CD4-positive, alpha-beta memory T cell (primary cell): ENCODE results near the gene CCNG1. TPM values are rescaled to one million over a fixed set of nuclear protein-coding genes. Genes with fewer than 3 reads are reported as not detected.

ENCODE experiments used
- CTCF ChIA-PET: fragments of 350-600 bp; sonication (Branson Sonifier 250); formaldehyde crosslinking; loops from one replicate; lab custom pipeline; 2021; ENCODE audit warnings: inconsistent platforms; ENCODE audit not compliant: partially characterized antibody; lab: Charles Lee
- POLR2A ChIA-PET: fragments of 350-600 bp; sonication (Branson Sonifier 250); formaldehyde crosslinking; loops from one replicate; lab custom pipeline; 2021; ENCODE audit not compliant: partially characterized antibody; lab: Charles Lee
- DNase-seq, 5 donors: peaks; one replicate each; pipeline versions ENCODE4 v3.0.0 to v3.0.0-alpha.2; 2020 to 2022; ENCODE audit warnings: mixed read lengths in 1 of 5
- H3K27ac ChIP-seq: one replicate; pipeline ENCODE4 v1.7.0; 2013; ENCODE audit warnings: low read depth, low read length
- H3K27me3 ChIP-seq: 2 replicates; pipeline ENCODE4 v1.7.0; 2013; ENCODE audit warnings: mild to moderate bottlenecking, low read length, moderate library complexity; ENCODE audit not compliant: insufficient read depth
- H3K36me3 ChIP-seq: 2 replicates; pipeline ENCODE4 v1.7.0; 2013; ENCODE audit warnings: mild to moderate bottlenecking, low read length, moderate library complexity; ENCODE audit not compliant: insufficient read depth
- H3K4me1 ChIP-seq: 2 replicates; pipeline ENCODE4 v1.7.0; 2013; ENCODE audit warnings: mild to moderate bottlenecking, low read length, moderate library complexity; ENCODE audit not compliant: insufficient read depth
- H3K4me3 ChIP-seq, 2 donors: one replicate each; pipeline ENCODE4 v1.7.0; 2013; ENCODE audit warnings: low read length in 2 of 2, mild to moderate bottlenecking in 1 of 2
- H3K9me3 ChIP-seq, 2 donors: one replicate each; pipeline ENCODE4 v1.7.0; 2013; ENCODE audit warnings: low read length in 2 of 2, control low read depth in 1 of 2; ENCODE audit not compliant: control insufficient read depth in 1 of 2
- H3K27ac Mint-ChIP-seq, 7 donors: one replicate each; pipeline ENCODE4 v1.8.0; 2020 to 2021; ENCODE audit warnings: mixed read lengths in 7 of 7, mild to moderate bottlenecking in 6 of 7, inconsistent platforms in 3 of 7, moderate library complexity in 3 of 7
- H3K27me3 Mint-ChIP-seq, 2 donors: one replicate each; pipeline ENCODE4 v1.8.0; 2020 to 2021; ENCODE audit warnings: mixed read lengths in 2 of 2
- H3K36me3 Mint-ChIP-seq, 2 donors: one replicate each; pipeline ENCODE4 v1.8.0; 2020 to 2021; ENCODE audit warnings: mixed read lengths in 2 of 2, inconsistent platforms in 1 of 2, mild to moderate bottlenecking in 1 of 2
- H3K4me1 Mint-ChIP-seq, 4 donors: one replicate each; pipeline ENCODE4 v1.8.0; 2020 to 2021; ENCODE audit warnings: mixed read lengths in 4 of 4, mild to moderate bottlenecking in 1 of 4
- H3K4me3 Mint-ChIP-seq, 8 donors: one replicate each; pipeline ENCODE4 v1.8.0; 2020 to 2021; ENCODE audit warnings: mixed read lengths in 8 of 8, mild to moderate bottlenecking in 7 of 8, moderate library complexity in 6 of 8, inconsistent platforms in 3 of 8
- H3K9me3 Mint-ChIP-seq, 8 donors: one replicate each; pipeline ENCODE4 v1.8.0; 2020 to 2021; ENCODE audit warnings: mixed read lengths in 8 of 8, mild to moderate bottlenecking in 5 of 8, inconsistent platforms in 3 of 8, moderate library complexity in 1 of 8
- intact Hi-C: fragments of 100-400 bp; cut with micrococcal nuclease; formaldehyde crosslinking; loops from one replicate; pipeline ENCODE4 v1.15.1; 2023
- polyA plus RNA-seq, 2 donors: library from polyadenylated mRNA; unstranded; fragments of 300-500 nt; fragmentation: Illumina TruSeq; gene quantifications; one replicate each; pipeline ENCODE4 v1.2.3, GENCODE V29; 2021
- total RNA-seq, 2 experiments: library from RNA; stranded (reverse); gene quantifications; one replicate each; pipeline ENCODE4 v1.2.3, GENCODE V29; 2021

Gene CCNG1
- total and polyA plus RNA-seq, 4 experiments from 2014 or later, result 112 to 205 (median 133) TPM

DNA sequence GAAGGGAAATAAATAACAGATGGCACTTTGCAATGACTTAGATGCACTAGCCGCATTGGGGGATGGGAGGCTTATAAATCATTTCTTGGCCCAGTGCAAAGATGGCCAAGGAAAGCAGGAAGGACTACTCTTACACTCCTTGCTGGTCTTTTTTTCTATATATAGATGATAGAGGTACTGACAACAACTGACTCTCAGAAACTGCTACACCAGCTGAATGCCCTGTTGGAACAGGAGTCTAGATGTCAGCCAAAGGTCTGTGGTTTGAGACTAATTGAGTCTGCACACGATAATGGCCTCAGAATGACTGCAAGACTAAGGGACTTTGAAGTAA is 1.7 kb downstream of the CCNG1 start:
- Mint-ChIP-seq H3K9me3 (no peaks in the 10 kb centered on the region), H3K36me3 (peaks cover 7 to 51% of the 10 kb centered on the region in 2 donors), H3K27ac (peak overlapping the region; percentile 22 to 98 (median 70)), H3K4me1 (peaks cover 26 to 52% (median 38%) of the 10 kb centered on the region in 4 donors), H3K27me3 (no peaks in the 10 kb centered on the region), H3K4me3 (peak overlapping the region; percentile 21 to 97 (median 93))
- no peak for DNase-seq
- CTCF ChIA-PET, result interaction anchor here (2.1 to 5.9 kb wide), 3 partner anchors 19 to 66 kb away, joined by 6 to 60 read pairs (median 10); partner anchors contain the start of genes HMMR, MAT2B and NUDCD2
- peak overlapping the region; percentile 19 for H3K27ac ChIP-seq
- H3K36me3 ChIP-seq, result peaks cover 21% of the 10 kb centered on the region
- POLR2A ChIA-PET, result interaction anchor here (0.7 to 9.0 kb wide), 4 partner anchors 8 to 69 kb away, joined by 3 to 147 read pairs (median 19); partner anchors contain the start of genes HMMR, MAT2B and NUDCD2
- peaks cover 45% of the 10 kb centered on the region for H3K4me1 ChIP-seq
- no peaks in the 10 kb centered on the region for H3K9me3 ChIP-seq
- no peaks in the 10 kb centered on the region for H3K27me3 ChIP-seq
- H3K4me3 ChIP-seq, result no peak overlapping the region
- intact Hi-C loops, result no loop called here

DNA sequence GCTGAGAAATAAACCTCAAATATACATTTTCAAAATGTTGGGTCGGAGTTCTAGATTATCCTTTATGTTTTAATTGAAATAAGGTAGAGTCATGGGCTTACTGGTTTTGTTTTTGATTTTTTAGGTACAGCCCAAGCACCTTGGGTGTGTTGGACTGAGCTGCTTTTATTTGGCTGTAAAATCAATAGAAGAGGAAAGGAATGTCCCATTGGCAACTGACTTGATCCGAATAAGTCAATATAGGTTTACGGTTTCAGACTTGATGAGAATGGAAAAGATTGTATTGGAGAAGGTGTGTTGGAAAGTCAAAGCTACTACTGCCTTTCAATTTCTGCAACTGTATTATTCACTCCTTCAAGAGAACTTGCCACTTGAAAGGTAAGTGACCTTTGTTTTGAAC is 3.6 kb downstream of the CCNG1 start:
- Histone ChIP-seq H3K9me3 (no peaks in the 10 kb centered on the region), H3K27me3 (no peaks in the 10 kb centered on the region), H3K36me3 (peaks cover 27% of the 10 kb centered on the region), H3K4me1 (peaks cover 45% of the 10 kb centered on the region), H3K4me3 (no peak overlapping the region), H3K27ac (no peak overlapping the region)
- Mint-ChIP-seq H3K27ac (peak overlapping the region in 6 of 7 donors; percentile 5 to 92 (median 51)), H3K27me3 (no peaks in the 10 kb centered on the region), H3K9me3 (no peaks in the 10 kb centered on the region), H3K36me3 (peaks cover 11 to 65% of the 10 kb centered on the region in 2 donors), H3K4me3 (no peak overlapping the region), H3K4me1 (peaks cover 28 to 57% (median 37%) of the 10 kb centered on the region in 4 donors)
- intact Hi-C loops, result no loop called here
- POLR2A ChIA-PET, result interaction anchor here (1.2 to 9.0 kb wide), 2 partner anchors 10 to 18 kb away, joined by 3 to 147 read pairs; partner anchors contain the start of genes HMMR and NUDCD2
- DNase-seq, result no peak
- CTCF ChIA-PET, result interaction anchor here (5.9 kb wide), 1 partner anchor 17 kb away, joined by 60 read pairs; the partner anchor contains the start of genes HMMR and NUDCD2

DNA sequence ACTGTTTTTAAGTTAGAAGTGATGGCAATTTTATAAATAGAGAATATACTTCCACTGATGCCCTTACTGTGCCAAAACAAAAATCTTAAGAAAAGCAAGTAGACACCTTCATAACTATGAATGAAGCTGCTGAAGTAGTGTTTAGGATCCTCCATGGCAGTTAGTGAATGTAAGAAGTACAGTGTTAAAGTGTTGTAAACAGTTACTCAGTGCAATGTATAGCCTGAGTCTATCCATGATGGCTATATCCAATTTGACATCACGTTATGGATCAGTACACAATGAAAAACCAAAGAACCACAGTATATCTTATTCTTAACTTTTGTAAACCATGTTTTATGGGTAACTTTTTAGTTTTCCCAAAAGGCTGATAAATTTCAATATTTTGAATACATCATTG is 7.1 kb downstream of the CCNG1 start:
- Histone ChIP-seq H3K36me3 (peaks cover 36% of the 10 kb centered on the region), H3K4me1 (peaks cover 18% of the 10 kb centered on the region), H3K4me3 (no peak overlapping the region), H3K27ac (no peak overlapping the region), H3K27me3 (no peaks in the 10 kb centered on the region), H3K9me3 (no peaks in the 10 kb centered on the region)
- DNase-seq, result no peak
- intact Hi-C loops, result no loop called here
- H3K36me3 Mint-ChIP-seq, result peaks cover 25 to 77% of the 10 kb centered on the region in 2 donors
- peak overlapping the region in 4 of 7 donors; percentile 11 to 47 (median 28) for H3K27ac Mint-ChIP-seq
- H3K9me3 Mint-ChIP-seq, result no peaks in the 10 kb centered on the region
- CTCF ChIA-PET, result interaction anchor here (1.1 kb wide), 1 partner anchor 61 kb away, joined by 3 read pairs; the partner anchor contains the start of gene MAT2B
- H3K4me3 Mint-ChIP-seq, result no peak overlapping the region
- H3K4me1 Mint-ChIP-seq, result peaks cover 12 to 23% (median 14%) of the 10 kb centered on the region in 4 donors
- no peaks in the 10 kb centered on the region for H3K27me3 Mint-ChIP-seq
- POLR2A ChIA-PET, result interaction anchor here (9.0 kb wide), 1 partner anchor 15 kb away, joined by 147 read pairs; the partner anchor contains the start of genes HMMR and NUDCD2

DNA sequence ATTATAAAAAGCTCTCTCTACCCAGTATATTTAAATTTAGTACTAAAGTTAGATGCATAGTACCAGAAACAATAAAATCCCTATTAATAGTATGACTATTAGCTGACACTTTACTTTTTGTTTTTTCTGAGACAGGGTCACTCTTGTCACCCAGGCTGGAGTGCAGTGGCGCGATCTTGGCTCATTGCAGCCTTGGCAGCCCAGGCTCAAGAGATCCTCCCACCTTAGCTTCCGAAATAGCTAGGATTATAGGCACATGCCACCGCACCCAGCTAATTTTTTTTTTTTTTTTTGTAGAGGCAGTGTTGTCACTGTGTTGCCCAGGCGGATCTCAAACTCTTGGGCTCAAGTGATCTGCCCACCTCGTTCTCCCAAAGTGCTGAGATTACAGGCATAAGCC is 8.0 kb downstream of the CCNG1 start:
- Histone ChIP-seq H3K27ac (no peak overlapping the region), H3K36me3 (peaks cover 36% of the 10 kb centered on the region), H3K4me3 (no peak overlapping the region), H3K27me3 (no peaks in the 10 kb centered on the region), H3K4me1 (peaks cover 10% of the 10 kb centered on the region), H3K9me3 (no peaks in the 10 kb centered on the region)
- peaks cover 26 to 74% of the 10 kb centered on the region in 2 donors for H3K36me3 Mint-ChIP-seq
- no peak for DNase-seq
- H3K4me3 Mint-ChIP-seq, result no peak overlapping the region
- H3K27me3 Mint-ChIP-seq, result no peaks in the 10 kb centered on the region
- intact Hi-C loops, result no loop called here
- peak overlapping the region in 1 of 7 donors; percentile 41 for H3K27ac Mint-ChIP-seq
- CTCF ChIA-PET, result interaction anchor here (1.1 kb wide), 1 partner anchor 60 kb away, joined by 3 read pairs; the partner anchor contains the start of gene MAT2B
- POLR2A ChIA-PET, result interaction anchor here (9.0 kb wide), 1 partner anchor 14 kb away, joined by 147 read pairs; the partner anchor contains the start of genes HMMR and NUDCD2
- H3K4me1 Mint-ChIP-seq, result peaks cover 7 to 15% (median 7%) of the 10 kb centered on the region in 4 donors
- H3K9me3 Mint-ChIP-seq, result no peaks in the 10 kb centered on the region

DNA sequence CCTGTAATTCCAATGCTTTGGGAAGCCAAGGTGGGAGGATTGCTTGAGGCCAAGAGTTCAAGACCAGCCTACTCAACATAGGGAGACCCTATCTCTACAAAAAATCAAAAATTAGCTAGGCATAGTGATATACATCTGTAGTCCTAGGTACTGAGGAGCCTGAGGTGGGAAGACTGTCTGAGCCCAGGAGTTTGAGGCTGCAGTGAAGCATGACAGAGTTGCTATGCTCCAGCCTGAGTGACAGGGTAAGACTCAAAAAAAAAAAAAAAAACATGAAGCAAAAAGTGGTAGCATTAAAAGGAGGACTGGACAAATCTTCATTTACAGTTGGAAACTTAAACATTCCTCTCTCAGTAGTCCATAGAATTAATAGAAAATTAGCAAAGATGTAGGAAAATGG is 9.8 kb downstream of the CCNG1 start:
- CTCF ChIA-PET, result interaction anchor here (0.7 kb wide), 1 partner anchor 35 kb away, joined by 4 read pairs; no protein-coding TSS in a partner anchor
- peaks cover 23 to 71% of the 10 kb centered on the region in 2 donors for H3K36me3 Mint-ChIP-seq

GRCh38 chr5:163447875-163448274 is 10.5 kb downstream of the CCNG1 start:
- DNase-seq, result no peak
- peaks cover 19 to 71% of the 10 kb centered on the region in 2 donors for H3K36me3 Mint-ChIP-seq
- peak overlapping the region in 2 of 7 donors; percentile 68 to 87 for H3K27ac Mint-ChIP-seq
- Histone ChIP-seq H3K27me3 (no peaks in the 10 kb centered on the region), H3K36me3 (peaks cover 24% of the 10 kb centered on the region), H3K9me3 (no peaks in the 10 kb centered on the region), H3K27ac (no peak overlapping the region), H3K4me3 (no peak overlapping the region), H3K4me1 (no peaks in the 10 kb centered on the region)
- ChIA-PET POLR2A (interaction anchor here (1.2 to 4.3 kb wide), 3 partner anchors 10 to 57 kb away, joined by 3 to 28 read pairs (median 7); partner anchors contain the start of genes CCNG1, HMMR, MAT2B and NUDCD2), CTCF (interaction anchor here (0.7 kb wide), 1 partner anchor 34 kb away, joined by 4 read pairs; no protein-coding TSS in a partner anchor)
- no peaks in the 10 kb centered on the region for H3K9me3 Mint-ChIP-seq
- H3K4me1 Mint-ChIP-seq, result peaks cover 0 to 5% (median 4%) of the 10 kb centered on the region in 4 donors
- no peaks in the 10 kb centered on the region for H3K27me3 Mint-ChIP-seq
- H3K4me3 Mint-ChIP-seq, result no peak overlapping the region
- intact Hi-C loops, result no loop called here

More for the DNA sequence above, 9.8 kb downstream of the CCNG1 start:
- Histone ChIP-seq H3K36me3 (peaks cover 30% of the 10 kb centered on the region), H3K27ac (no peak overlapping the region), H3K27me3 (no peaks in the 10 kb centered on the region), H3K4me3 (no peak overlapping the region), H3K4me1 (no peaks in the 10 kb centered on the region), H3K9me3 (no peaks in the 10 kb centered on the region)
- Mint-ChIP-seq H3K27ac (peak overlapping the region in 2 of 7 donors; percentile 67 to 72), H3K4me1 (peaks cover 0 to 5% (median 4%) of the 10 kb centered on the region in 4 donors), H3K27me3 (no peaks in the 10 kb centered on the region), H3K4me3 (no peak overlapping the region), H3K9me3 (no peaks in the 10 kb centered on the region)
- POLR2A ChIA-PET, result interaction anchor here (1.9 to 4.3 kb wide), 2 partner anchors 13 to 58 kb away, joined by 7 to 28 read pairs; partner anchors contain the start of genes HMMR, MAT2B and NUDCD2
- intact Hi-C loops, result no loop called here
- DNase-seq, result no peak

GRCh38 chr5:163448491-163448890 is 11.1 kb downstream of the CCNG1 start:
- Mint-ChIP-seq H3K27me3 (no peaks in the 10 kb centered on the region), H3K36me3 (peaks cover 19 to 68% of the 10 kb centered on the region in 2 donors), H3K9me3 (no peaks in the 10 kb centered on the region), H3K4me3 (no peak overlapping the region), H3K27ac (peak overlapping the region in 3 of 7 donors; percentile 5 to 23 (median 10)), H3K4me1 (peaks cover 0 to 5% (median 4%) of the 10 kb centered on the region in 4 donors)
- no peak overlapping the region for H3K4me3 ChIP-seq
- intact Hi-C loops, result no loop called here
- POLR2A ChIA-PET, result interaction anchor here (1.2 to 4.3 kb wide), 3 partner anchors 10 to 57 kb away, joined by 3 to 28 read pairs (median 7); partner anchors contain the start of genes CCNG1, HMMR, MAT2B and NUDCD2
- no peaks in the 10 kb centered on the region for H3K9me3 ChIP-seq
- CTCF ChIA-PET, result interaction anchor here (1.0 to 1.2 kb wide), 2 partner anchors 10 to 12 kb away, joined by 3 read pairs; partner anchors contain the start of genes HMMR and NUDCD2
- no peaks in the 10 kb centered on the region for H3K27me3 ChIP-seq
- H3K27ac ChIP-seq, result no peak overlapping the region
- no peaks in the 10 kb centered on the region for H3K4me1 ChIP-seq
- H3K36me3 ChIP-seq, result peaks cover 20% of the 10 kb centered on the region
- no peak for DNase-seq
